Kidney epithelial cell (primary cell): ENCODE measurements around the gene TECPR2. TPM values are rescaled to one million over a fixed set of nuclear protein-coding genes. Genes with fewer than 3 reads are reported as not detected.
"Not testable (repeated sequence)": the region's sequence is repeated elsewhere in the genome, so short reads cannot be mapped to it uniquely, and the experiment has no call there.

Experiments used
- DNase-seq: peaks from one replicate; pipeline ENCODE4 v3.0.0-alpha.2; 2010; ENCODE audit warnings: low read depth
- H3K27me3 ChIP-seq: 2 replicates; pipeline ENCODE4 v1.6.0; 2011; ENCODE audit warnings: low read length; ENCODE audit not compliant: control insufficient read depth, insufficient read depth
- H3K36me3 ChIP-seq: 2 replicates; pipeline ENCODE4 v1.5.1; 2011; ENCODE audit warnings: low read length; ENCODE audit not compliant: control insufficient read depth, insufficient read depth
- H3K4me3 ChIP-seq: 2 replicates; pipeline ENCODE4 v1.5.1; 2011; ENCODE audit warnings: low read depth, mild to moderate bottlenecking, control low read depth, low read length
- total RNA-seq: library from RNA; depleted of rRNA; stranded (reverse); fragments of >200 nt; gene quantifications from 2 replicates; pipeline ENCODE4 v1.2.3, GENCODE V29; 2015
- TF ChIP-seq, protein P1 (sequence below): IDR thresholded peaks from 2 replicates; pipeline ENCODE4 v1.5.1; 2011; ENCODE audit warnings: mild to moderate bottlenecking, moderate library complexity, low read length, control low read depth, inconsistent platforms; ENCODE audit not compliant: insufficient read depth, poor library complexity, severe bottlenecking

Gene TECPR2
- total RNA-seq, 1 donor from 2014 or later: 16.6 TPM

DNA sequence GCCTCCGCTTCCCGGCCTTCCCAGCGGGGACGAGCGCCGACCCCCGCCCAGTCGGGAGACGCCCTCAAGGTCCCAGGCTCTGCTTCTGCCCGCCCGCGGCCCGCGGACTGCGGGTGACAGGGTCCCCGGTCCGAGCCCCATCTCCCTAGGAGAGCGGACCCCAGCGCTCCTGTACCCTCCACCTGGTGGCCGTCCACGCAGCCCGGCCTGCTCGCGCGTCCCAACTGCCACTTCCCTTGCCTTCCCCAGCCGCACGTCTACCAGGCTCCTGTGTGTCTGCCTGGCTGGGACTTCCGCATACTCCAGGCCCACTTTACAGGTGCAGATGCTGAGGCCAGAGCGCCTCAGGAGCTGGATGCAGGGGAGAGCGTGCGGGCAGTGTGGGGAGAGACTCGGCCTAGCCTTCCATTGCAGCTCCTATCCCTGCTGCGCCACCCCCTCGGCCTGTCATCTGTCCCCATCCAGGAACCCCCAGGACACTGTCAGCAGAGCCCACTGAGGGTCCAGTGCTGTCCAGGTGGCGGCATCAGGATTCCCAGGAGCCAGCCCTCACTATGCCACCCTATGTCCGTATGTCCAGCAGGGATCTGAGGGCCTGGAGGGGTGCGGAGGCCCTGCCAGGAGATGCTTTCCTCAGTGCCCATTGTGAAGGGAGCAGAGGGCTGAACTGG is 154.8 kb downstream of the TECPR2 start:
- no peak for DNase-seq
- H3K27me3 ChIP-seq: peaks cover 7% of the 10 kb centered on the region
- H3K36me3 ChIP-seq: no peaks in the 10 kb centered on the region
- peak overlapping the region; percentile 55 for H3K4me3 ChIP-seq
- TF ChIP-seq, protein P1, sequence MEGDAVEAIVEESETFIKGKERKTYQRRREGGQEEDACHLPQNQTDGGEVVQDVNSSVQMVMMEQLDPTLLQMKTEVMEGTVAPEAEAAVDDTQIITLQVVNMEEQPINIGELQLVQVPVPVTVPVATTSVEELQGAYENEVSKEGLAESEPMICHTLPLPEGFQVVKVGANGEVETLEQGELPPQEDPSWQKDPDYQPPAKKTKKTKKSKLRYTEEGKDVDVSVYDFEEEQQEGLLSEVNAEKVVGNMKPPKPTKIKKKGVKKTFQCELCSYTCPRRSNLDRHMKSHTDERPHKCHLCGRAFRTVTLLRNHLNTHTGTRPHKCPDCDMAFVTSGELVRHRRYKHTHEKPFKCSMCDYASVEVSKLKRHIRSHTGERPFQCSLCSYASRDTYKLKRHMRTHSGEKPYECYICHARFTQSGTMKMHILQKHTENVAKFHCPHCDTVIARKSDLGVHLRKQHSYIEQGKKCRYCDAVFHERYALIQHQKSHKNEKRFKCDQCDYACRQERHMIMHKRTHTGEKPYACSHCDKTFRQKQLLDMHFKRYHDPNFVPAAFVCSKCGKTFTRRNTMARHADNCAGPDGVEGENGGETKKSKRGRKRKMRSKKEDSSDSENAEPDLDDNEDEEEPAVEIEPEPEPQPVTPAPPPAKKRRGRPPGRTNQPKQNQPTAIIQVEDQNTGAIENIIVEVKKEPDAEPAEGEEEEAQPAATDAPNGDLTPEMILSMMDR: no peak

DNA sequence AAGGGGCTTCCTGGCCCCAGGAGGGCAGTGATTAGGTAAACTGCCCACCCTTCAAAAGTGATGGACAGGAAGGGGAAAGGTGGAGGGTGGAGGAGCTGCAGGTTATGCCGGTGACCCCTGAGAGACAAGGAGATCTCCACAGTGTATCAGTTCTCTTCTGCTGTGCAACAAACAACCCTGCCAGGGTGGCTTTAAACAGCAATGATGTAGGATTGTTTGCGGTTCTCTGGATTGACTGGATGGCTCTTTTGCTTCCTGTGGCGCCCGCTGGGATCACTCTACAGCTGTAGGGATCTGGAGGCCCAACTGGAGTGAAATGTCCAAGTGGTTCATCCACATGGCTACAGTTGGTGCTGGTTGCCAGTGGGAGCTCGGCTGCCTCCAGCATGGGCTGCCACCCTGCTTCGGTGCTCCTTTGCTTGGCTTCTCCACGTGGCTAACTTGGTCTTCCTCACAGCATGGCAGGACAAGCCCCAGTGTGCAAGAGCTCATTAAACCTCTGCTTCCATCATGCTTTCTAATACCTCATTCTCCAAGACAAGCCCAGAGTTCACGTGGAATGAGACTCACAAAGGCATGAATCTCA is 155.4 kb downstream of the TECPR2 start:
- no peaks in the 10 kb centered on the region for H3K36me3 ChIP-seq
- no peak for DNase-seq
- TF ChIP-seq, protein P1: no peak
- peaks cover 7% of the 10 kb centered on the region for H3K27me3 ChIP-seq
- no peak overlapping the region for H3K4me3 ChIP-seq

DNA sequence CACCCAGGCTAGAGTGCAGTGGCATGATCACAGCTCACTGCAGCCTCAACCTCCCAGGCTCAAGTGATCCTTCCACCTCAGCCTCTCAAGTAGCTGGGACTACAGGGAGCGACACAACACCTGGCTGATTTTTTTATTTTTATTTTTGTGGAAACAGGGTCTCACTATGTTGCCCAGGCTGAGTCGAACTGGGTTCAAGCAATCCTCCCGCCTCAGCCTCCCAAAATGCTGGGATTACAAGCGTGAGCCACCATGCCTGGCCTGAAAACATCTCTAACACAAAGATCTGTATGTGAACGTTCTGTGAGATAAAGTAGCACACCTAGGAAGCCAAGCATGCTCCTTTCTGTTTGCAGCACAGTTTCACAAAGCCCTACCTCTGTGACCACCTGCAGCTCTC is 157.0 kb downstream of the TECPR2 start:
- DNase-seq, H3K27me3 ChIP-seq, H3K4me3 ChIP-seq, H3K36me3 ChIP-seq: not testable (repeated sequence)

DNA sequence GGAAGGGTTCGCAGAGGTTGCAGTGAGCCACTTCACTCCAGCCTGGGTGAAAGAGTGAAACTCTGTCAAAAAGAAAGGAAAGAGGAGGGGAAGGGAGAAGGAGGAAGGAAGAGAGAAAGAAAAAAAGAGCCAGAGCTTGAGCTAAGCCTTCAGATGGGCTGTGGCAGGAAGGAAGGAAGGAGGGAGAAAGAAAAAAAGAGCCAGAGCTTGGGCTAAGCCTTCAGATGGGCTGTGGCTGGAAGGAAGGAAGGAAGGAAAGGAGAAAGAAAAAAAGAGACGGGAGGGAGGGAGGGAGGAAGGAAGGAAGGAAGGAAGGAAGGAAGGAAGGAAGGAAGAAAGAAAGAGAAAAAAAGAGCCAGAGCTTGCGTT is 160.4 kb downstream of the TECPR2 start:
- Histone ChIP-seq H3K27me3 (peaks cover 2% of the 10 kb centered on the region), H3K36me3 (no peaks in the 10 kb centered on the region), H3K4me3 (no peak overlapping the region)
- TF ChIP-seq, protein P1: no peak
- no peak for DNase-seq

DNA sequence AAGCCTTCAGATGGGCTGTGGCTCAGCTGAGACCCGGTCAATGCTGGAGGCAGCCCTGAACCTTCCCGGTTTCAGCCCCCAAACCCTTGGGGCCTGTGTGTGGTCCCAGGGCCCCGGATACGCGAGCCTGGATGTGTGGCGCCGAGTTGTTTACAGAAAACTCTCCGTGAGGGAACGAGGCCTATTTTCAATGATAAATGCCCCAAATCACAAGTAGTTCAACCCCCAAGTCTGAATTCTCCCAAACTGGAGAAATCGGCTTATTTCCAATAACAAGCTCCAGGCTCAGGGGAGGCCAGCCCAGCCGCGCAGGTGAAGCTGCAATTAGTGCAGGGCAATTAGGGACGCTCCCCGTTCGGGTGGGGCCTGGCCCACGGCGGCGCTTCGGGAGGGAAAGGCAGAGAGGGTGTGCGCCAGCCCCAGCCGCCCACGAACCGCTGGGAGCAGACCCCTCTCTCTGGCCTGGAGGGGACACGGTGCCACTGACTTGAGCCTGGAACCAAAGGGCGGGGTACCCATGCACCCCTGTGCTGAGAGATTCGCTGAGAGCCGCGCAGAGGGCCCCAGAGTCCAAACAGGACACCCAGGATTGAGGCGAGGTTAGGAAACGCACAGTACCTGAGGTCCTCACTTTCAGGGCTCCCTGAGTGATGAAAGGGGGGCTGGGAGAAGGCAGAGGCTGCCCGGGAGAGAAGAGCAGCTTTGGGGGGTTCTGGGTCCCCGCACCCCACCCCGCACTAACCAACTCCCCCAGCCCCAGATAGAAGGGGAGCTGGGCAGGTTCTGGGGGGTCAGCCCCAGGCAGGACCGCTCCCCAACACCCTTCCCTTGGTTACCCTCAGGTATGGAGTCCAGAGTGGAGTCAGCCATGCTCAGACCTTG is 161.1 kb downstream of the TECPR2 start:
- TF ChIP-seq, protein P1: no peak
- Histone ChIP-seq H3K27me3 (peaks cover 2% of the 10 kb centered on the region), H3K4me3 (peak overlapping the region; percentile 14), H3K36me3 (no peaks in the 10 kb centered on the region)
- no peak for DNase-seq
